ENCODE measurements around the gene DHRS7. TPM values are rescaled to one million over a fixed set of nuclear protein-coding genes. Genes with fewer than 3 reads are reported as not detected.

The DHRS7 gene
- total RNA-seq, 1 experiment from 2014 or later, result 27.7 TPM

GRCh38 chr14:60189923-60190840 lies 25.0 kb upstream of the DHRS7 start:
- peaks cover 0 to 6% of the 10 kb centered on the region in 2 experiments; a peak in 2 of 4 replicates for H3K4me1 Mint-ChIP-seq
- Histone ChIP-seq H2AK5ac (ENCODE audit: insufficient read length, low read length) (no peak overlapping the region), H2BK20ac (ENCODE audit: low read depth, low read length, poor library complexity, severe bottlenecking) (no peak overlapping the region), H3K9me3 (ENCODE audit: control insufficient read depth, low read depth, low read length) (no peaks in the 10 kb centered on the region), H3K18ac (ENCODE audit: insufficient read length, low read depth, low read length) (no peak overlapping the region), H3K4me2 (ENCODE audit: insufficient read depth, insufficient read length, low read length) (no peak overlapping the region), H2BK5ac (ENCODE audit: insufficient read length, low read length) (no peak overlapping the region), H3K9ac (ENCODE audit: extremely low read depth, insufficient read length, low read length) (no peak overlapping the region), H3K79me2 (ENCODE audit: insufficient read depth, low read length) (no peaks in the 10 kb centered on the region), H3K4me1 (ENCODE audit: insufficient read depth, low read length) (no peaks in the 10 kb centered on the region), H2BK120ac (ENCODE audit: low read depth, low read length, poor library complexity, severe bottlenecking) (no peak overlapping the region), H3K14ac (ENCODE audit: insufficient read depth, low read length) (no peak overlapping the region), H3K27me3 (ENCODE audit: insufficient read depth, low read length) (no peaks in the 10 kb centered on the region), H2AFZ (ENCODE audit: low read length) (no peak overlapping the region), H4K5ac (ENCODE audit: insufficient read length, low read depth, low read length) (no peak overlapping the region), H3K23ac (ENCODE audit: insufficient read length, low read depth, low read length) (no peak overlapping the region), H4K20me1 (ENCODE audit: control insufficient read depth, insufficient read depth, insufficient read length) (no peaks in the 10 kb centered on the region), H3K27ac (ENCODE audit: insufficient read length, low read depth, low read length) (no peak overlapping the region), H3K56ac (ENCODE audit: insufficient read length, low read depth, low read length) (no peak overlapping the region), H2BK15ac (ENCODE audit: low read depth, low read length) (no peak overlapping the region), H4K8ac (replicated peaks; ENCODE audit: insufficient read length, low read depth, low read length) (no peak overlapping the region), H3K79me1 (ENCODE audit: insufficient read depth, low read depth, low read length, poor library complexity, severe bottlenecking) (no peaks in the 10 kb centered on the region), H4K91ac (ENCODE audit: insufficient read length, low read depth, low read length) (no peak overlapping the region), H3T11ph (ENCODE audit: low read length) (no peak overlapping the region), H2BK12ac (ENCODE audit: insufficient read length, low read depth, low read length) (no peak overlapping the region), H3K23me2 (ENCODE audit: insufficient read length, low read depth, low read length, poor library complexity, severe bottlenecking) (no peaks in the 10 kb centered on the region), H3K4ac (ENCODE audit: low read depth, low read length) (no peak overlapping the region)
- H3K27me3 Mint-ChIP-seq (ENCODE audit: low read depth), result no peaks in the 10 kb centered on the region
- H3K27ac Mint-ChIP-seq, result no peak overlapping the region
- no peak for DNase-seq
- H3K36me3 Mint-ChIP-seq (ENCODE audit: insufficient read depth in 1 of 3, low read depth in 3 of 3), result no peaks in the 10 kb centered on the region
- no peak overlapping the region for H3K4me3 Mint-ChIP-seq
- TF ChIP-seq CTCF (conservative IDR thresholded peaks at IDR 0.05), result no peak
- H3K9me3 Mint-ChIP-seq, result no peaks in the 10 kb centered on the region; a peak in 1 of 5 replicates
- WGBS (ENCODE audit: extremely low coverage, insufficient read length, low lambda C conversion rate), result no CpG with 5 or more reads among the region's 4 CpGs

All from H9 (cell line).